ENCODE measurements around the gene U2SURP.

U2SURP gene

GRCh38 chr3:143083781-143084180 lies 82.4 kb downstream of the U2SURP start:
- H3K27ac ChIP-seq (ENCODE audit: low read length), result no peak overlapping the region
- H3K27me3 ChIP-seq (replicated peaks; ENCODE audit: insufficient read depth, low read length), result no peaks in the 10 kb centered on the region
- no peak for DNase-seq
- H3K4me2 ChIP-seq (ENCODE audit: low read depth, low read length), result no peak overlapping the region
- no peaks in the 10 kb centered on the region for H3F3A ChIP-seq (ENCODE audit: insufficient read depth, low read length)
- H4K20me1 ChIP-seq (ENCODE audit: insufficient read depth, low read length), result no peaks in the 10 kb centered on the region
- H3K4me3 ChIP-seq (ENCODE audit: low read length), result no peak overlapping the region
- H3K36me3 ChIP-seq (replicated peaks; ENCODE audit: insufficient read depth, low read length), result no peaks in the 10 kb centered on the region
- no peaks in the 10 kb centered on the region for H3K4me1 ChIP-seq (ENCODE audit: low read length)
- no peak overlapping the region for H3K9ac ChIP-seq (ENCODE audit: low read length)
- no peaks in the 10 kb centered on the region for H3K79me2 ChIP-seq (ENCODE audit: low read length)
- H3K9me2 ChIP-seq (replicated peaks; ENCODE audit: insufficient read depth, low read length), result no peaks in the 10 kb centered on the region
- no peak overlapping the region for H2AFZ ChIP-seq (ENCODE audit: low read length)
- TF ChIP-seq CTCF (IDR thresholded peaks at IDR 0.05; ENCODE audit: low read length) (no peak), EZH2 (optimal IDR thresholded peaks at IDR 0.05; ENCODE audit: low read depth, low read length) (no peak), EZH2phosphoT487 (IDR thresholded peaks at IDR 0.05; ENCODE audit: low read length) (no peak)
- H3K9me3 ChIP-seq (replicated peaks; ENCODE audit: insufficient read depth, low read length), result no peaks in the 10 kb centered on the region

- no peak overlapping the region for H3K4me2 ChIP-seq (ENCODE audit: low read depth, low read length)
- H3K9me2 ChIP-seq (replicated peaks; ENCODE audit: insufficient read depth, low read length), result no peaks in the 10 kb centered on the region
- no peaks in the 10 kb centered on the region for H3K27me3 ChIP-seq (replicated peaks; ENCODE audit: insufficient read depth, low read length)
- H3K9me3 ChIP-seq (replicated peaks; ENCODE audit: insufficient read depth, low read length), result no peaks in the 10 kb centered on the region
- no peak overlapping the region for H3K4me3 ChIP-seq (ENCODE audit: low read length)
- DNase-seq, result no peak
- H2AFZ ChIP-seq (ENCODE audit: low read length), result no peak overlapping the region
- no peaks in the 10 kb centered on the region for H3K4me1 ChIP-seq (ENCODE audit: low read length)
- H4K20me1 ChIP-seq (ENCODE audit: insufficient read depth, low read length), result no peaks in the 10 kb centered on the region
- no peaks in the 10 kb centered on the region for H3K79me2 ChIP-seq (ENCODE audit: low read length)
- no peak overlapping the region for H3K27ac ChIP-seq (ENCODE audit: low read length)
- H3K9ac ChIP-seq (ENCODE audit: low read length), result no peak overlapping the region
- H3F3A ChIP-seq (ENCODE audit: insufficient read depth, low read length), result no peaks in the 10 kb centered on the region
- no peaks in the 10 kb centered on the region for H3K36me3 ChIP-seq (replicated peaks; ENCODE audit: insufficient read depth, low read length)
- TF ChIP-seq CTCF (IDR thresholded peaks at IDR 0.05; ENCODE audit: low read length) (no peak), EZH2phosphoT487 (IDR thresholded peaks at IDR 0.05; ENCODE audit: low read length) (no peak), EZH2 (optimal IDR thresholded peaks at IDR 0.05; ENCODE audit: low read depth, low read length) (no peak)
Measured at GRCh38 chr3:143084856-143085731, 83.7 kb downstream of the U2SURP start.

DNA sequence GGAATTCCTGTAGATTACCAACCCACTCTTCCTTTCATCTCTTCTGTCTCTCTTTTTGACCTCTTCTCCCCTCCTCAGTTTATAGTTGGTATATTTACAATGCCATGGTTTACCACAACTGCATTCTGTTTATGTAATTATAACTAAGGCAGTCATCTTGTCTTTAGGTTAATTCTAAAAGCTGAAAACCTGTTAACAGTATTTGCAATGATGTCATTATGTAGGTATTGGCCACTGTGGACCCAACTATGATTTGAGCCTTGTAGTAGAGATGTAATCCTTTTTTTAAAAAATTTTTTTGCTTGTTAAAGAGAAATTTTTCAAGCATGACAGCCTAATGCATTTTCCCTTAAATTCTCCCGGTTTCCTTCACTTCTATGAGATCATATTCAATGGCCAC lies 87.5 kb downstream of the U2SURP start:
- Histone ChIP-seq H3K4me3 (ENCODE audit: low read length) (no peak overlapping the region), H3K27me3 (replicated peaks; ENCODE audit: insufficient read depth, low read length) (no peaks in the 10 kb centered on the region), H3K9ac (ENCODE audit: low read length) (no peak overlapping the region), H3K27ac (ENCODE audit: low read length) (no peak overlapping the region), H3K79me2 (ENCODE audit: low read length) (no peaks in the 10 kb centered on the region), H3K36me3 (replicated peaks; ENCODE audit: insufficient read depth, low read length) (no peaks in the 10 kb centered on the region), H2AFZ (ENCODE audit: low read length) (no peak overlapping the region), H4K20me1 (ENCODE audit: insufficient read depth, low read length) (no peaks in the 10 kb centered on the region), H3K4me2 (ENCODE audit: low read depth, low read length) (no peak overlapping the region), H3F3A (ENCODE audit: insufficient read depth, low read length) (no peaks in the 10 kb centered on the region), H3K4me1 (ENCODE audit: low read length) (no peaks in the 10 kb centered on the region), H3K9me2 (replicated peaks; ENCODE audit: insufficient read depth, low read length) (no peaks in the 10 kb centered on the region), H3K9me3 (replicated peaks; ENCODE audit: insufficient read depth, low read length) (no peaks in the 10 kb centered on the region)
- no peak for DNase-seq
- TF ChIP-seq EZH2phosphoT487 (IDR thresholded peaks at IDR 0.05; ENCODE audit: low read length) (no peak), CTCF (IDR thresholded peaks at IDR 0.05; ENCODE audit: low read length) (no peak), EZH2 (optimal IDR thresholded peaks at IDR 0.05; ENCODE audit: low read depth, low read length) (no peak)

Data from MM.1S (cell line).